HG02981 (cell line): ENCODE measurements around the gene ITIH4.

ENCODE experiments used
- ATAC-seq: cut with Tn5 transposase; IDR thresholded peaks from one replicate; pipeline ENCODE4 v1.9.1; 2021; ENCODE audit warnings: mild to moderate bottlenecking, moderate library complexity; ENCODE audit not compliant: unreplicated experiment

ITIH4 gene

DNA sequence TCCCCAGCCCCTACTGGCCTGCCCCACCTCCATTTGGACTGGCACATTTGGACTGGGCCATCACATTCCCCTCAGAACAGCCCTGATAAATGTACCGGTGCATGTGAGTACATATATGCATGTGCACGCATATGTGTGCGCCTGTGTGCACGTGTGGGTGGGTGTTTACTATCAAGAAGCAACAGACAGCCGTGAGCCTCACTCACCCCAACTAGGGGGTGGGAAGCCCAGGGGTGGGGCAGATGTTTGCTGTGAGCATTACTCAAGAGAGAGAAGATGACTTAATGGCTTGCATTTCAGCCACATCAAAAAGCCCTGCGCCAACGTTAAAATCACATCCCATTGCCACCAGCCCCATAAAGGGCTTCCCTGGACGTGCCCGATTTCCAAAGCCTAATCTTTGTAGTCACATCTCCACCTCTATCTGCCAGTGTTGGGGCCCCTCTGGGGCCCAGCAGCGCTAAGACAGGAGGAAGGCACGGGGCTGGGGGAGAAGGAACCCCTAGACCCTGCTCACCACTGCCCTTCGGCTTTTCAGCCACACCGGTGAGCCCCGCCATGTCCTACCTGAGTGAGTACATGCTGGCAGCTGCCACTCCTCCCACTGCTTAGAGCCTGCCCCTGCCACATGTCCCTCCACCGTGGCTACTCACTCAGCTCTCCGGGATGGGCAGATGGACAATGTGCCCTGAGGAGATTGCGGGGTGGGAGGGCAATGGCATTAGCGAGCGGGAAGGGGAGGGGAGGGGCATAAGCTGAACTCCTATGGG lies 25.0 kb downstream of the ITIH4 start:
- no peak for ATAC-seq

DNA sequence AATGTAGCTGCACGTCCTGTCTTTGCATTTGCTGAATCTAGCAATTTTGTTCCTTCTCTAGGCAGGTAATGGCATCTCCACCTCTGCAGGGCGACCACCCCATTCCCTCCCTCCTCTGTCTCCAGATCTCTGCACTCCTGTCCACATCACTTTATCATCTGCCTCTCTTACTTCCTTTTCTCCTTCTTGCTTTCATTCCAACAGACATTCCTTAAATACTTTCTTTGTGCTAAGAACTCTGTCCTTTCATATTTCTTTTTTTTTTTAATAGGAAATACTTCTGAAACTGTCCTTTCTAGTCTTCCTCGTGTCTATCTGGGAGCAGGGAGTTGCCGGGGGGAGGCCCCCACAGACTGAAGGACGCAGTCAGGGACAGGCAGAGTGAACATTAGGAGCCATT lies 28.6 kb downstream of the ITIH4 start:
- ATAC-seq, result no peak

DNA sequence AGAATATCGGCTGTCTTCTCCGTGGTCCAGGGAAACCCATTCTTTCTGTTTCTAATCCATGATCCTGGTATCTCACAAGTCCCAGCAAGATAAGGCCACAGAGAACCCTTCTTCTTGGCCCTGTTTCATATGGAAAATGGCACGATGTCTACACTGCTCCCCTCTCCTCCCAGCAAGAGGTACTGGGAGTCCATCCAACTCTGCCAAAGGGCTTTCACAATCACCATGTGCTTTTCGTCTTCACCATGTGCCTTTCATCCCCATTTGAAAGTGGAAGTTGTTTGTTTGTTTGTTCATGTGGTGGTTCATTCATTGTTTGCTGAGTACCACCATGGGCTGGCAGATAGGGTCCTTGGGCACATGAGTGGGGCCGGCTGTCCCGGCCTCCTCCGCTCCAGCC lies 30.4 kb downstream of the ITIH4 start:
- ATAC-seq, result no peak

DNA sequence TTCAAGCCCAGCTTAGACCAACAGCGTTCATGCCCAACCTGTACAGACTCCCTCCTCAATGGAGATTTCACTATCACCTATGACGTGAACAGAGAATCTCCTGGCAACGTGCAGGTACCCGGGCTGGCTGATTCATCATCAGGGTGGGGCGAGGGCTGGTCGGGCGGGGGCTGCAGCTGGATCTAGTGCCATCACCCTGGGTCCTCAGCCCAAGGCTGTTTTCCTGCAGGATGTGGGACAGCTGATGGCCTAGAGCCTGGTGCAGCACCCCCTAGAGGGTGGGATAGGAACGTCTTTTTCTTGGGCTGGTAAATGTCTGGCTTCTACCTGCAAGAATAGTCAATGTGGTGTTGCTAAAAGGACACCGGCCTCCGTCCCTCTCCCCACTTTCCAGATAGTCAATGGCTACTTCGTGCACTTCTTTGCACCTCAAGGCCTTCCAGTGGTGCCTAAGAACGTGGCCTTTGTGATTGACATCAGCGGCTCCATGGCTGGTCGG lies 31.4 kb downstream of the ITIH4 start:
- no peak for ATAC-seq

DNA sequence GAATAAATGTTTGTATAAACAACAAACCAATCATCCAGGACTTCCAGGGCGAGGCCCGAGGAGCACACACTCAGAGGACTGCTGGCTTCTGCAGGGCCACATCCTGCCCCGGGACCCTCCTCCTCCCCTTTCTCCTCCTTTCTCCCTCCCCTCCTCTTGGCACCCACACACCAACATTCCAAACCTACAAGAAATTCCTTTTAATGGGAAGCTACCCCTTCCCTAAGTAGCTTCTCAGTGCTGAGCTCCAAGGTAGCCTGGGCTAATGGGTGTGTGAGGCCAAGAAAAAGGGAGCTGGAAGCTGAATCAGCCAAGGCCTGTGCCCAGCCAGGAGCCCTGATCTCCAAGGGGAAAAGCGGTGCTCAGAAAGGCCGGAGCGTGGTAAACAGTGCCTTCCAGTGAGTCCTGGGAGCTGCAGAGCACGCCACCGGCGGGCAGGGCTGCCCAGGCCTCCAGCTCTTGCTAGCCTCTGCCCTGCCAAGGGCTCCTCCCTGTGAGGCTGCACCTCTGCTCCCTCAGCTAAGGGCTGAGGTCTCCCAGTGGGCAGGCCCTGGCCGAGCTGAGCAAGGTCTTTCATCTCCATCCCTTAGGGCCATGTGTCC lies 32.0 kb downstream of the ITIH4 start:
- no peak for ATAC-seq

DNA sequence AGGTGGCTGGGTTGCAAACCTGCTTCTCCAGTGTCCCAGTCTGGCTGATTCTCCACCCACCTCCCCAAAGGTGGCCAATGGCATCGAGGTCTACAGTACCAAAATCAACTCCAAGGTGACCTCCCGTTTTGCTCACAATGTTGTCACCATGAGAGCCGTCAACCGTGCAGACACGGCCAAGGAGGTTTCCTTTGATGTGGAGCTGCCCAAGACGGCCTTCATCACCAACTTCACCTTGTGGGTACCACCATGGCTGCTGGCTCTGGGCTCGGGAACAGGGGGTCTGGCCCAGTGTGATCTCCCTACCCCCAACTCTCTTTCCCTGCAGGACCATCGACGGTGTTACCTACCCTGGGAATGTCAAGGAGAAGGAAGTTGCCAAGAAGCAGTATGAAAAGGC lies 34.1 kb downstream of the ITIH4 start:
- ATAC-seq, result no peak

DNA sequence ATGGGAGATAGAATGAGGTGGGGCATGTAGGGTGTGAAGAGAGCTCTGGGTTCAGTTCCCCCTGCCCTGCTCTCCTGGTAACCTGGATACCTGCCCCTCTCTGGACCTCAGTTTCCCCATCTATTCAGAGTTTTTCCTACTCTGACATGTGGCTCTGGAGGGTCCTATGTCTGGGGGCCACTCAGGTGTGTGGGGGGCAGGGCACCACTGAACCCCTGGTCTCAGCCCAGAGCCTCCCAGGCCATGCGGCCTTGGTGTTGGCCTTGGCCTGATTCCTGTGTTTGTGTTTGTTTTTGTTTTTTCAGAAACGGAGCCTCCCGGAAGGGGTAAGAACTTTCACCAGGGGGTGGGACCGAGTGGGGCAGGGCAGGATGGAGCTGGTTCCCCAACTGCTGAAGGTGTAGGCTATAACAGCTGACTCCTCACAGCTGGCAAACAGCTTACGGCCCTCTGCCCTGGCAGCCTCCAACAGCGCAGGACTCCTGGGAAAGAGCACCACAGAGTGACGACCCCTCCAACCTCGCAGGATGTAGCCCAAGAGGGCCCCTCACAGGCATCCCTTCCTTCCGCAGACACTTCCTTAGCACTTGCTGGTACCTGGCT lies 35.1 kb downstream of the ITIH4 start:
- ATAC-seq, result no peak

DNA sequence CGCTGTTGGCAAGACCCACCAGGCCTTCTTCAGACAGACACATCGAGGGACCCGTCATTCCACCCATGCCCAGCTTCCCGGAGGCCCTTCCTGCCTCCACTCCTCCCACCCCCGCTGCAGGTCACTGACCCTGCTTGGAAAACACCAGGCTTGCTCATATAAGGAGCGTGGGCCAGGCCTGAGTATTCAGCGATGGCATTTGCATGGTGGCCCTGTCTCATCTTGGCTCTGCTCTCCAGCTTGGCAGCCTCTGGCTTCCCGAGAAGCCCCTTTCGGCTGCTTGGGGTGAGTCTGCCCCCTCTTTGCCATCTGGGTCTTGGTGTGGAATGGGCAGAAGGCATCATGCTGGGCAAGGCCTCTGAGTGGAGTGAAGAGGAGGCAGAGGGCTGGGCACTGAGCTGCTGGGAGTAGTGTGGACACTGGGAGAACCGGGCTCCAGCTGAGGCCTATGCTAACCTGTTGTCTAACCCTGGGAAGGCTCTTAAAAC lies 35.8 kb downstream of the ITIH4 start, which contains the start of gene ITIH3:
Gene ITIH3 (plus strand): TSS at position 185 of the 488 bp plus-strand sequence. CDS start 8 bp downstream, at position 193.
- no peak for ATAC-seq

DNA sequence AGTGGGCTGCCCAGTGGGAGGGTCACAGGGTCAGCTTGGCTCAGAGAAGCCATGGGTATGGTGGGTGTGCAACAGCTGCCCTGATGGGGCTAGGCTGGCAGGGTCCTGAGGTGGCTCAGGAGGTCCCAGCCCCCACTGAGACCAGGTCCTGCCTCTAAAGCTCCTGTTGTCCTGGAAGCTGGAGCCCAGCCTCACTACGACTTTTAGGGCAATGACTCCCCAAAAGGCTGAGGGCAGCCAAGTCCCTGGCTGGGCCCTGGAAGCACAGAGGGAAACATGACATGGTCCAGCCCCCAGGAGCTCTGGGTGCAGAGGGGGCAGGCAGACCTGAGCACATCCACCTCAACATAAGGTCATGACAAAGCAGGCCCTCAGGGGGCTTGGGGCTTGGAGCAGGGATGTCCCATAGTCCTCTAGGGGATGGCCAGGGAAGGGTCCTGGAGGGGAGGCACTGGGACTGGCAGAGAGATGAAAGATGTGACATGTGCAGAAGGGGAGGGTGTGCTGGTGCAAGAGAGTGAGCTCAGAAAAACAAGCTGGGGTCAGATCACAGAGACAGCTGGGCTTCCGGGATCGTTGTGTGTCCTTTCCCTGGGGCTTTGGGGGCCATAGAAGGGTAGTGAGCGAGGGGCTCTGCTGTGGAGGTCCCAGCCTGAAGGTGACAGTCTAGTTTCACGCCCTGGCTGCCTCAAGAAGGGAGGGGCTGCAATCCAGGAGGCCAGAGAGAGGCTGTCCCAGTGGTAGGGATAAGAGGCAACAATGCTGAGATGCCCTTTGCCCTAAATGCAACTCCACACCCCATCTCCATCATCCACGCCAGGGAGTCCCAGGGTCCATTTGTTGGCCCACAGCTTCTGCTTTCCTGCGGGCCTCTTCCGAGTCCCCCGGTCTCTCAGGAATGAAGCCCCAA lies 36.5 kb downstream of the ITIH4 start:
- no peak for ATAC-seq

DNA sequence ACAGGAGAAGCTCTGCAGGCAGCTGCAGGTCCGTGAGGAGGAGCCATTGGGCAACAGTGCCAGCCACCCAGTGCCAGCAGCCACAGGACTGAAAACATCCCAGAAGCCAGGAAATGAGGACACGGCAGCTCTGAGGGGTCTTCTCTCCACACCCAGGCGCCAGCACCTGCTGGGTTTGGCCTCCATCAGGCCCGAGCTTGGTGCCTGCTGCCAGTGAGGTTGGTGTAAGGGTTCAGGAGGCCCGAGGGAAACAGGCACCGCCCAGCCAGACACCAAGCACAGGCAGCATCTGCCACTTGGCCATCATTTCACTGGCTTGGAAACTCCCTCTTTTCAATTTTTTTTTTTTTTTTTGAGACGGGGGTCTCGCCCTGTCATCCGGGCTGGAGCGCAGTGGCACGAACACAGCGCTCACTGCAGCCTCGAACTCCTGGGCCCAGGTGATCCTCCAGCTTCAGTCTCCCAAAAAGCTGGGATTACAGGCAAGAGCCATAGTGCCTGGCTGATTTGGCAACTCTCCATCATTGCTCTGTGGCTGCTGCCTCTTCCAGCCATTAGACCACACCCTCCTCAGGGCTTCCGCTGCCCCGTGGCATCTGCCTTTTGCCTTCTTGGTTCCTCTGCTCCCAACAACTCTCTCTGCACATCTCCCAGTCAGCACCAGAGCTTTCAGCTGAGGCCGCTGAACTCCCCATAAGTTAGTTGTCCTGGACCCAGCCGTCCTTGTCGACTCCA lies 37.3 kb downstream of the ITIH4 start:
- no peak for ATAC-seq

DNA sequence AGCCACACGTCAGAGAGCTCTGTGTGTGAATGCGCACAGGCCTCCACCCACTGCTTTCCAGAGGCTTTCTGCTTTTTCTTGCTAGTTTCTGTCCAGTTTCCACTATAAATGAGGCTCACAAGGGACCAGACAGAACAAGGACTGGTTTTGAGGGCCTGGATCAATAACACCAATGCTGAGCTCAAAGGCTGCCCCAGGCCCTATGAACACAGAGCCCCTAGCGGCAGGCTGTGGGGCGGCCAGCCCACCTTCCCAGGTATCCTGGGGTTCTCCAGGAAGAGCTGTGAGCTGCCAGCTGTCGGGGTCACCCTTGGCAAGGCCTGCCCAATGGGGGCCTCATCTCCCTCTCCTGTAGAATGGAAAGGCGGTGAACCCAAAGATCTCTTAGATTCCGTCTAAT lies 38.1 kb downstream of the ITIH4 start:
- no peak for ATAC-seq

DNA sequence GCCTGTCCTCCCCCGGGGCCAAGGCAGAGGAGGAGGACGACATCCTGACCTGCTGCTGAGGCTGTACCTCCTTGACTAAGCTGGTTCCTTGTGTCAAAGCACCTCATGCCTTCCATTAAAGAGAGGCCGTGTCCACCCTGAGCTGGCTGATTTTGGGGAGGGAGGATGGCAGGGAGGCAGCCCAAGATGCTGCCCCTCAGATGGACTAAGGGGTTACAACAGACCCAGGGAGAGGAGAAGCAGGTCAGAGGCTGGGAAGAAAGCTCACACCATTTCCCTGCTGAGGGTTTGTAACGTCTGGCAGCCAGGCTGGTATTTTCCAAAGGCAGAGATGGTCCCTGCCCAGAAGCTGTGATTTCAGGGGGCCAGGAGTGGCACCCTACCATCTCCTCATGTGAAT lies 38.5 kb downstream of the ITIH4 start:
- ATAC-seq, result no peak

DNA sequence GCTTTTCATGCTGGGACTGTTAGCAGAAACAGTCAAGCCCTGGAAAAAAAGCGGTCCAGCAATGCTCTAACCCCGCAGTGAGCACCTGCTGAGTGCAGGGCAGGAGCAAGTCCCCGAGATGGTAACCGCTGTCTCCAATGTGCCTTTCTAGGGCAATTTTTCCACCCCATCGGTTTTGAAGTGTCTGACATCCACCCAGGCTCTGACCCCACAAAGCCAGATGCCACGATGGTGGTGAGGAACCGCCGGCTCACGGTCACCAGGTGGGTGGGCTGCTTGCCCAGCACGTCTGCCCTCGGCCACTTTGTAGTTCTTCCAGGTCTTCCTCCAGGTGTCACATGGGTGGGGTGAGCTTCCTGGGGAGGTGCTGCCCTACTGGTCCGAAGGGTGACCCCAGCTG lies 39.1 kb downstream of the ITIH4 start:
- no peak for ATAC-seq

DNA sequence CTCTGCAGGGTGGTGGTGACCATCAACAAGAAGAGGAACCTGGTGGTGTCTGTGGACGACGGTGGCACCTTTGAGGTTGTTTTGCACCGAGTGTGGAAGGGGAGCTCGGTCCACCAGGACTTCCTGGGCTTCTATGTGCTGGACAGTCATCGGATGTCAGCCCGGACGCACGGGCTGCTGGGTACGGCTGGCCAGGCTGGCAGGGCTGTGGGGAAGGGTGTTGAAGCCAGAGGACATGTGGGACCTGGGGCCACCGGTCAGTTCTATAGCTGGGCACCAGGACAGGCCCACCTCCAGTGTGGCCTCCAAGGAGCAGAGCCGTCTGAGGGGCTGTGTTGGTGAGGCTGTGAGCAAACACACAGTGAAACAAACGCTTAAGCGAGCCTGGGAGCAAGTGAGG lies 39.7 kb downstream of the ITIH4 start:
- ATAC-seq, result no peak

DNA sequence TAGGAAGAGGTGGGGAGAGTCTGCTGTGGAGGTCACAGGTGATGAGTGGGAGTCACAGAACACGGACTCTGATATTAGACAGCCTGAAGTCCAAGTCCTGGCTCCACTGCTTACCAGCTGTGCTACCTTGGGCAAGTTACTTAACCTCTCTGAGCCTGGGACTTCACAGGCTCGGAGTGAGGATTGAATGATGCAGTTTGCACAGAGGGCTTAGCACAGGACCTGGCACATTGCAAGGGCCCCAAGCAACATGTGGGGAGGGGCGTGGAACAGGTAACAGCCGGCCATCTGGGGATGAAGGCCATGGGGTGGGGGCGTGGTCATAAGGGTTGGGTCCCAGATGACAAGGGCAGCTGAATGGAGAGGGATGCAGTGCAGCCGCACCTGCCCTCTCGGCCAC lies 40.1 kb downstream of the ITIH4 start:
- ATAC-seq, result no peak

DNA sequence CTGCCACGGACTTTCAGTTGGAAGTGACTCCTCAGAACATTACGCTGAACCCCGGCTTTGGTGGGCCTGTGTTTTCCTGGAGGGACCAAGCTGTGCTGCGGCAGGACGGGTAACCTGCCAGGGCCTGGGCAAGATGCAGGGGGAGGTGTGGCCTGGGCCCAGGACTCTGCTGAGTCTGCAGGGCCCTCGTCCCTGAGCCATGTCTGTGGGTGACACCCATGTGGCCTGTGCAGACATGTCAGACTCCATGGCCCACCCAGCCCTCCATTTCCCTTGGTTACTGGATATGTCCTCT lies 40.8 kb downstream of the ITIH4 start:
- ATAC-seq, result no peak

DNA sequence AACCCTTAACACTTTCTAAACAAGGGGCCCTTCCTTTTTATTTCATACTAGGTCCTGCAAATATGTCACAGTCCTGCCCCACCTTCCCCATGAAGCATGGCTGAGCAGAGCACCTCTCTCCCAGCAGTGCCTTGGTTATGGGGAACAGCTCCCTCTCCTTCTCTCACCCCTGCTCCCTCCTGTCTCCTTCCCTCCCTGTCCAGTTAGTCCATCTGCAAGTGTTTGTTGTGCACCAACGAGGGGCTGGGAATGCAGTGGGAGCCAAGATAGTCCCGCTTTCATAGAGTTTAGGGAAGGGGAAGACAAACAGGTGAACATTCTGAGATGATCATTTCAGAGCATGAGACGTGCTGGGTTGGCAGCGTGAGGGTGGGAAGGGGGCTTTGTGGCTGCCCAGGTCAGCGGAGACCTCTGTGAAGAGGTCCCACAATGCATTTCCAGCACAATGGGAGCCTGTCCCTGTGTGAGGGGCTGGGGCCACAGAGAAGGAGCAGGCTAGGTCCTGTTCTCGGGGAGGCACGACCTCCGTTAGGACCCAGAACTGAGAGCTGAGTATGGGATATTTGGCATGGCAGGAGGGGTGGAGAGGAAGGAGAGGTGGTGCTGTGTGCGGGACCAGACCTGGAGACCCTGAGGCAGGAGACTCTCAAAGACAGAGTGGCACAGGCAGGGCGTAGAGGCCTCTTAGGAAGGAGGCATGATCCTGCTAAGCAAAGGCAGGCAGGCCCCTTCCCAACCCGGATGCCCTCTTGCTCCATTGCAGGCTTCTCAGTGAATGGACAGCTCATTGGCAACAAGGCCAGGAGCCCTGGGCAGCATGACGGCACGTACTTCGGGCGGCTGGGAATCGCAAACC lies 41.4 kb downstream of the ITIH4 start:
- ATAC-seq, result no peak

DNA sequence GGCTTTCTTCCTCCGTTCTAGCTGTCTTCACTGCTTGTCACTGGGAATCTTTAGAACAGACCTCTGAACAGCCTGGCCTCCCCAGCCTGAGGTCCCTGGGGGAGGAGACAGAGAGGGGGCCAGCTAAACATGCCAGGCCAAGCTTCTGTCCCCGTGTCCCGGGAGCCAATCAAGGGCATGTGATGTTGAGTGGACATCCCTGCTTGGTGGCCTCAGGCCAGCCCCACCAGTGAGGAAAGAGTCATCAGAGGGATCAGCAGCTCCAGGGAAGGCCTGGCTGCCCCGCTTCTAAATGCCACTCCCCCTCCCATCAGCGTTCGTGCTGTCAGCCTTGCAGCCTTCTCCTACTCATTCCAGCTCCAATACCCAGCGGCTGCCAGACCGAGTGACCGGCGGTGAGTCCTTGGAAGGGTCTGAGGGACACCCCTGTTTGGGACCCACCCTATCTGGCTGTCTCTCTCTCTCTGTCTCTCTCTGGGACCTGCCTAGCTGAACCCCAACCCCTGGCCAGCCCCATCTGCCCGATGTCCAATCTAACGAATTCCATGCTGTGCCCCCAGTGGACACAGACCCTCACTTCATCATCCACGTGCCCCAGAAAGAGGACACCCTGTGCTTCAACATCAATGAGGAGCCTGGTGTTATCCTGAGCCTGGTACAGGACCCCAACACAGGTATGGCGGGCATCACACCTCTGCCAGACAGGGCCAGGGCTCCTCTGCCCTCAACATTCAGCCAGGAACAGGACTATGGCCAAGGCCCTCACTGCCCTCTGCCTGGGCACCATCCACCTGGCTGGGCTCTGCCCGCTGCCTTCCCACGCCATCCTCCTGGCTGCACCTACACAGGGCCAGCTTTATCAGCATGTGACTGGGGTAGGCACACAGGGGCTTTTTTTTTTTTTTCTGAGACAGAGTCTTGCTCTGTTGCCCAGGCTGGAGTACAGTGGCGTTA lies 42.5 kb downstream of the ITIH4 start:
- no peak for ATAC-seq
